ENCODE measurements around the gene TCERG1L.

DNA sequence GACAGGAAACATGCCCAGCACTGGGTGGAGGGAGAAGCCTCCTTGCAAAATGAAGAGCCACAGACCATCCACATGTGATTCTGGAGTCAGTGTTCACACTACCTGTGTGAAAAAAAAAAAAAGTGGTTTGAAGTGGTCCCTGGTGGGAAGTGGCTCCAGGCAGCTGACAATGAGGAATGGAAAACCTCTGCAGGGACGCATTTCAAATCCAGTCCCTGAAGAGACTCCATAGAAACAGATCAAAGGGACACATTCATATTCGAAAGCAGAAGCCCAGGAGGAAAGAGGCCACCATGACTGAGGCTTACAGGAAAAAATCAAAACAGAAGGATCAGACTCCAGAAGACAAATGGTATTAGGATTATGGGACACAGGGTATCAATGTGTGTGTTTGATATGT lies 11.5 kb upstream of the TCERG1L start:
- TF ChIP-seq, protein P1, sequence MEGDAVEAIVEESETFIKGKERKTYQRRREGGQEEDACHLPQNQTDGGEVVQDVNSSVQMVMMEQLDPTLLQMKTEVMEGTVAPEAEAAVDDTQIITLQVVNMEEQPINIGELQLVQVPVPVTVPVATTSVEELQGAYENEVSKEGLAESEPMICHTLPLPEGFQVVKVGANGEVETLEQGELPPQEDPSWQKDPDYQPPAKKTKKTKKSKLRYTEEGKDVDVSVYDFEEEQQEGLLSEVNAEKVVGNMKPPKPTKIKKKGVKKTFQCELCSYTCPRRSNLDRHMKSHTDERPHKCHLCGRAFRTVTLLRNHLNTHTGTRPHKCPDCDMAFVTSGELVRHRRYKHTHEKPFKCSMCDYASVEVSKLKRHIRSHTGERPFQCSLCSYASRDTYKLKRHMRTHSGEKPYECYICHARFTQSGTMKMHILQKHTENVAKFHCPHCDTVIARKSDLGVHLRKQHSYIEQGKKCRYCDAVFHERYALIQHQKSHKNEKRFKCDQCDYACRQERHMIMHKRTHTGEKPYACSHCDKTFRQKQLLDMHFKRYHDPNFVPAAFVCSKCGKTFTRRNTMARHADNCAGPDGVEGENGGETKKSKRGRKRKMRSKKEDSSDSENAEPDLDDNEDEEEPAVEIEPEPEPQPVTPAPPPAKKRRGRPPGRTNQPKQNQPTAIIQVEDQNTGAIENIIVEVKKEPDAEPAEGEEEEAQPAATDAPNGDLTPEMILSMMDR (IDR thresholded peaks at IDR 0.05; ENCODE audit: insufficient read depth, low read length, poor library complexity, severe bottlenecking): no peak
- no peak for TF ChIP-seq EZH2phosphoT487 (conservative IDR thresholded peaks at IDR 0.05; ENCODE audit: low read length)

All from SU-DHL-6 (cell line).